GM19468 (cell line): ENCODE results near the gene EGF.
"Not testable (repeated sequence)": the region's sequence is repeated elsewhere in the genome, so short reads cannot be mapped to it uniquely, and the experiment has no call there.

Experiments
- ATAC-seq: cut with Tn5 transposase; IDR thresholded peaks from one replicate; pipeline ENCODE4 v1.9.1; 2021; ENCODE audit warnings: mild to moderate bottlenecking, moderate library complexity, moderate number of reproducible peaks; ENCODE audit not compliant: unreplicated experiment; ENCODE audit errors: extremely low read depth

Gene EGF

DNA sequence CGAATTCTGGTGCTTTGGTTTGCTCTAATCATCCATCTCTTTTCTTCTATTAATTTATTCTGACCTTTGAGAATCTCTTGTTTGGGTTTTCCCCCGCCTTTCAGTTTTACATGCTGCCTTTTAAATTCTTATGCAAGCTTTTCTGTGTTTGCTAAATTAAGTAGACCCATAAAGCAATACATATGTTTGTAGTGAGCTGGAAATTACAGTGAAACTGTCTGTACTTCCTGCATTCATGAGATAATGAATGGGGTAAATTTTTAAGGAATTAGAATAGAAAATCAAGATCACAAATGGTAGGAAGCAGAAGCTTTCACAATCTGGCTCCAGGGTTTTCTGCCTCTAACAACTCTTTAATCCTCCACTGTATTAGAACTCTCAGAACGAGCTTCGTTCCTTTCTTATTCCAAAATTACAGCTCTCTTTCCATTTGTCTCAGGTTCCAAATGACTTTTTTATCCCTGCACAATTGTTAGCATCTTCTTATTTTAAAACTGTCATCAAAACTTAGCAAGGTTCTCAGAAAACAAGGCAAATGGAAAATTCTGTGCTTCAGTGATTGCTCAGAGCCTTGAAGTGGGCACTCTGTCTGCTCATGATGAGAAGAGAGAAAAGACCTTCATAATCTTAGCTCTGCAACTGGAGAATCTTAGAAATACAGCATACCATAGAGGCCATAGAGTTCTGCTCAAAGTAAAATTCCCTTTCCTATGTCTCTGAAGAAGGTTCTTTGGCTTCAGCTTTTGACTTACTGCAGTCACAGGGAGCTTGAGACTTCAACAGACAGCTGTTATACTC lies 108.2 kb downstream of the EGF start:
- no peak for ATAC-seq

GRCh38 chr4:110022457-110022856 lies 109.8 kb downstream of the EGF start:
- ATAC-seq, result no peak

- no peak for ATAC-seq
Measured at GRCh38 chr4:110025056-110025455, 112.4 kb downstream of the EGF start.

- no peak for ATAC-seq
Measured at GRCh38 chr4:110025718-110026117, 113.0 kb downstream of the EGF start.

DNA sequence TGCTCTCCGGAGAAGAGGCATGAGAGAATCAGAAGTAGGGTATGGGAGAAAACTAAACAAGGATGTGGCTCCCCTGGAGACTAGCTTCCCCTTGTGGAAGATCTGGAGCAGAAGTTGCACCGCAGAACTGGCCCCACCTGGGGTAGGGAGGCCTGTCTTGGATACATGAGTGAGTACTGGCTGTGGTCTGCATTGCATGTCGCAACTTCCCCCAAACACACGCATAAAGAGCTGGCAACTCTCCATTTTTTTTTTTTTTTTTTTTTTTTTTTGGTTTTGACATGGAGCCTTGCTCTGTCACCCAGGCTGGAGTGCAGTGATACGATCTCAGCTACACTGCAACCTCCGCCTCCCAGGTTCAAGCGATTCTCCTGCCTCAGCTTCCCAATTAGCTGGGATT lies 119.9 kb downstream of the EGF start:
- no peak for ATAC-seq

- ATAC-seq, result no peak
Measured at GRCh38 chr4:110033355-110034025, 120.8 kb downstream of the EGF start.

DNA sequence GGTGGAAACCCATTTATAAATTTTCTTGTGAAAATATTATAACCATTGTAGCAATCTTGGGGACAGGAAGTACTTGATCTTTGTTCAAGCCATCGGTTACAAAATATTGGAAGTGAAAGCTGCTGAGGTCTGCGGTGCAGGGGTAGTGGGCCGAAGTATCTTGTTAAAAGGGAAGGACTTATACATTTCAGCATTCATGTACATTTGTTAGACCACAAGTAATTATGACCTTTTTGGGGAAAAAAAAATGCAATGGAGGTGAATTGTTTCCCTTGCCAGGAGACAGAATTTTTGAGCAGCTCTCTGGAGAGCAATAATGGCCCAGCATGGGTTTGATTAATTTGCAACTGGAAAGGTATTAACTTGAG lies 121.3 kb downstream of the EGF start:
- ATAC-seq, result peak; percentile 97

DNA sequence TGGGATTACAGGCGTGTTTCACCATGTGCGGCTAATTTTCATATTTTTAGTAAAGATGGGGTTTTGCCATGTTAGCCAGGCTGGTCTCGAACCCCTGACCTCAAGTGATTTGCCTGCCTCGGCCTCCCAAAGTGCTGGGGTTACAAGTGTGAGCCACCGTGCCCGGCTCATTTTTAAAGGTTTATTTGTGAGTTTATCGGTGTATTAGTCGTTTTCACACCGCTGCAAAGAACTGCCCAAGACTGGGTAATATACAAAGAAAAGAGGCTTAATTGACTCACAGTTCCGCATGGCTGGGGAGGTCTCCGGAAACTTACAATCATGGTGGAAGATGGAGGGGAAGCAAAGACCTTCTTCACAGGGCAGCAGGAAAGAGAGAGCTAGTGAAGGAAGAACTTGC lies 126.5 kb downstream of the EGF start:
- ATAC-seq, result not testable (repeated sequence)

DNA sequence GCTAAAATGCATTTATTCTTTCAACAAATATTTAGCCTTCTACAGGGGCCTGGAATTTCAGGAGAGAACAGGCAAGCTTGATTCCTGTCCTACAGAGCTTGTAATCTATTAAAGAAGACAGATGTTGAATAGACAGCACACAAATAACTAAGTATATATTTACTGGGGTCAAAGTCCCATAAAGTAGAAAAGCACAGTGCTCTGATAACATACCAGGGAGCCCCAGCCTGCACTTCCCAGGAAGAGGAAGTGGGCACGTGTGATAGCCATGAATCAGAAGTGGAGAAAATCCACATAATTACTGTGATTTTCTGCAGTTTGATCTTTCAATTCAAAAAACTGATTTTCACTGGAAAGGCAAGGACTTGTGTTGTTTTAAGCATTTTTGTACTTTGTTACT lies 129.1 kb downstream of the EGF start:
- no peak for ATAC-seq

DNA sequence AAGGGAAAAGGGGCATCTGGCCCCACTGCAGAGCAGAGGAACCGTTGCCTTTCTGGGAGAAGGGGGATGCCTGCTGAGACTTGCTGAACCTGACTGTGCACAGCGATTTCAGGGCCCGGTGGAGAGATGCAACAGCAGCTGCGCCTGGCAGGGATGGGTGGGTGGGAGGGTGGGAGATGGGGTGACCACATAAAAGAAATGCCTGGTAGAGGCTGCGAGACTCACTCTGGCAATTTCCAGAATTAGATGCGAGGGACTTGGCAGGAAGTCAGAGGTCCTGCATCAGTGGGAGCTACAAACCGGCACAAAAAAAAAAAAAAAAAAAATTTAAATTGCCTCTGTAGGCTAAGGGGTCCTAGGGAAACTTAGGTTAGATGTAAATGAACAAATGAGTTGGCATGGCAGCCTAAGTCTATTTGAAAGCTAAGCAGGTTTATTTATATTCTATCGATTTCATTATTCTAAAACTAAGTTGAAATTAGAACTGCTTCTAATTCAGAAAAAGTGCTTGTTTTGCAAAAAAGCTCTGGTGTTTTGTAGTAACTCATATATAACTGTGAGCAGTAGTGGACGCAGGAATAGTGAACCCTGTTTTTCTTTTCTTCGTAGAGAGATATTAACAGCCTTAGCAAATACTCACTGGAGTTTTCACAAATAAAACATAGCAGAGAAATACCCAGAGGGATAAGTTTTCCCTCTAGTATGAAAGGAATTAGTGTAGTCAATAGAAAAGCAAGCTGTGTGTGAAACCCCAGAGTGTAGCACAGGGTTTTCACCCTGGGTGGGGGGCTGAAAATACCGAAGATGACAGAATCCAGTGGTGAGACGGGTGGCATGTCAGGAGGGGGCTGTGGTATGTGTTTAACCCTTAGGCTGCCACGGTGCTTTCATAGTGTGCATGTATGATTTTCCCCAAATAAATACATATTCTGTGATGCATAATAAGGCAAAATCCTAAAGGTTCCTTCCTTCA lies 130.1 kb downstream of the EGF start:
- no peak for ATAC-seq

DNA sequence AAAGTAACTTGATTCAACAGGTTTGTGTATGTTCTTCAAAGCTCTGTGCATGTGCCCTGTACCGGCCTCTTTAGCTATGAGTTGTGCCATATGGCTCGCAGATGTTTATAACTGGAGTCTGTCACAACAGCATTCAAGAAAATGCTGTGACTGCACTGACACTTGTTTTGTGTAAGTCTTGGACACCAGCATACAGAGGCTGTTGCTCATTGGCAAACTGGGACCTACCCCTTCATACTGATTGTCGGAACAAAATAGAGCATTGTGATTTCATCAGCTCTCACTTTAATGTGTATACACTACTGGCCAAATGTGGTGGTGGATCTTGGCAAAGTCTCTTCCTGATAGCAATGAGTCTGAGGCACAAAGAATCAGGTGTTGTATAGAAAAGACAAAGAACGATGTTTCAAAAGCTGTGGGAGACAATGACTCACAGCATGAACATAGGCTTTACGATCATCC lies 133.9 kb downstream of the EGF start:
- ATAC-seq, result no peak

DNA sequence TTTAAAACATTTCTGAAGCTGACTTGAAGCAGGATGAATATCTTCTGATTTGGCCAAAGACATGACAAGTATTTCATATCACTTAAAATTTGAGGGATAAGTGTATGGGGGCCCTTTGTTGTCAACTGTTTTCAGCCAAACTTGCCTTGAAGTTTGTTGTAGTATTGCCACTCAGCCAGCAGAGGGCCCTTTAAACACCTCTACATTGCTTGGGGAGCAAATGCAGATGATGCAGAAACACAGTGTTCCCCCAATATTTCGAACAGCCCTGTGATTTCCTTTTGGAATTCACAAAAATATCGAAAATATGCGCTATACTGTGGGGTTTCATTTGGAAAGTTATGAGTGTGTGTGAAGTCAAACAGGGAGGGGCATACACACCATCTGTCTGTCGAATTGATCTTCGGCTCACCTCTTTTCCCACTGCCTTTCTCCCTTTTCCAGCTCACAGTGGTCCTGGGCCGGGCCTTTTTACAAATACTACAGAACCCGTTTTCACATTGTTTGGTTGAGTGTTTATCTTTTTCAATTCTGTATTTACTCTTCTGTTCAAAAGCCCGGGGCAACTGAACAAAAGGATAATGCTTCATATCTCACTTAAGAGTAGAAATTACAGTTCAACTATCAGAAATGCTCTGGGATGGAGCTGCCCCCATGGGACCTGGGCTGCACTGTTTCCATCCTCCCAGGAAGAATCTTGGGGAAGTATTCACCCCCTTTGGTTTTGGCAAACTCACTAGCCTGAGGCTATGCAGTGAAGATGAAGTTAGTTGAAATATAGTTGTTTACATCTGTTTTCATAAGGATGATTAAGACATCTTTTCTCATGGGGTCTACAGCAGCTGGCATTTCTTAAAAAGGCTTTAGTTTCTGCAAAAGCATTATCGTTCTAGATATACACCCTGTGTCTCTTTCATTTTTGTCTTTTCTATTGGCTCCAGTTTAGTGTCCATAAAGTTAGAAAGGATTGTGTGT lies 137.6 kb downstream of the EGF start:
- no peak for ATAC-seq

- peak; percentile 64 for ATAC-seq
Measured at GRCh38 chr4:110055158-110055768, 142.6 kb downstream of the EGF start.

- no peak for ATAC-seq
Measured at GRCh38 chr4:110058677-110059076, 146.0 kb downstream of the EGF start.

GRCh38 chr4:110059556-110060191 lies 147.0 kb downstream of the EGF start:
- ATAC-seq, result peak; percentile 84

DNA sequence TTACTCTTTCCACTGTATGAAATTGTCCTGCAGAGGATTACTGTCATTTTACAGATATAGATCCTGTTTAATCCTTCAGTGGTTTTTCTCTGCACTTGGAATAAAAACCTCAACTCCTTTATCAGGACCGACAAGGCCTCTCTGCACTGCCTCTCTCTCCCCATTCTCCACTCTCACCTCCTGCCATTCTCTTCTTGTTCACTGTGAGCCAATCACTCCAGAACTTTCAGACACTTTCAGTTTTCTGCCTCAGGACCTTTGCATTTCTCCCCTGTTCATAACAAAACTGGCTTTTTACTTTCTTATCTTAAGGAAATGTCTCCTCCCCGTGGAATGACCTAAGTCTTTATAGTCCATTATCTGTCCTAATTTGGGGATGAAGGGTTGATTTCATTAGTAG lies 148.4 kb downstream of the EGF start:
- ATAC-seq, result no peak
